ENCODE results near the gene HSPB2. TPM values are rescaled to one million over a fixed set of nuclear protein-coding genes. Genes with fewer than 3 reads are reported as not detected.

HSPB2 gene
- total RNA-seq, 4 donors from 2014 or later, result 0.78 to 5.5 (median 3.0) TPM

DNA sequence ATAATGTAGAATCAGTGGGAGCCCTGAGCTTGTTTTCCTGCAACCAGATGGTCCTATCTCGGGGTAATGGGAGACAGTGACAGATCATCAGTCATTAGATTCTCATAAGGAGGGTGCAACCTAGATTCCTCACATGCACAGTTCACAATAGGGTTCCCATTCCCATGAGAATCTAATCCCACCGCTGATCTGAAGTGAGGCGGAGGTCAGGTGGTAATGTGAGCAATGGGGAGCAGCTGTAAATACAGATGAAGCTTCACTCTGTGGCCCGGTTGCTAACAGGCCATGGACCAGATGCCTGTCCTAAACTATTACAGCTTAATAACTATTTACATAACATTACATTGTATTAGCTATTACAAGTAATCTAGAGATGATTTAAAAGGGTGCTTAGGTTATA, 41.6 kb downstream of the HSPB2 start:
- TF ChIP-seq, protein P1, sequence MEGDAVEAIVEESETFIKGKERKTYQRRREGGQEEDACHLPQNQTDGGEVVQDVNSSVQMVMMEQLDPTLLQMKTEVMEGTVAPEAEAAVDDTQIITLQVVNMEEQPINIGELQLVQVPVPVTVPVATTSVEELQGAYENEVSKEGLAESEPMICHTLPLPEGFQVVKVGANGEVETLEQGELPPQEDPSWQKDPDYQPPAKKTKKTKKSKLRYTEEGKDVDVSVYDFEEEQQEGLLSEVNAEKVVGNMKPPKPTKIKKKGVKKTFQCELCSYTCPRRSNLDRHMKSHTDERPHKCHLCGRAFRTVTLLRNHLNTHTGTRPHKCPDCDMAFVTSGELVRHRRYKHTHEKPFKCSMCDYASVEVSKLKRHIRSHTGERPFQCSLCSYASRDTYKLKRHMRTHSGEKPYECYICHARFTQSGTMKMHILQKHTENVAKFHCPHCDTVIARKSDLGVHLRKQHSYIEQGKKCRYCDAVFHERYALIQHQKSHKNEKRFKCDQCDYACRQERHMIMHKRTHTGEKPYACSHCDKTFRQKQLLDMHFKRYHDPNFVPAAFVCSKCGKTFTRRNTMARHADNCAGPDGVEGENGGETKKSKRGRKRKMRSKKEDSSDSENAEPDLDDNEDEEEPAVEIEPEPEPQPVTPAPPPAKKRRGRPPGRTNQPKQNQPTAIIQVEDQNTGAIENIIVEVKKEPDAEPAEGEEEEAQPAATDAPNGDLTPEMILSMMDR (IDR thresholded peaks at IDR 0.05), result no peak
- TF ChIP-seq POLR2A (IDR thresholded peaks at IDR 0.05), result no peak
- TF ChIP-seq EP300 (IDR thresholded peaks at IDR 0.05), result no peak
- TF ChIP-seq POLR2AphosphoS5 (IDR thresholded peaks at IDR 0.05), result no peak
- WGBS, 2 donors (ENCODE audit: low coverage in 1 of 2), result 89 to 94% methylated on average over 3 of the region's 4 CpGs
- Histone ChIP-seq H3K4me3 (no peak overlapping the region), H3K27ac (no peak overlapping the region), H3K9me3 (no peaks in the 10 kb centered on the region), H3K4me1 (no peaks in the 10 kb centered on the region), H3K27me3 (no peaks in the 10 kb centered on the region), H3K36me3 (peaks cover 0 to 4% of the 10 kb centered on the region in 2 donors)
- ATAC-seq, result no peak

DNA sequence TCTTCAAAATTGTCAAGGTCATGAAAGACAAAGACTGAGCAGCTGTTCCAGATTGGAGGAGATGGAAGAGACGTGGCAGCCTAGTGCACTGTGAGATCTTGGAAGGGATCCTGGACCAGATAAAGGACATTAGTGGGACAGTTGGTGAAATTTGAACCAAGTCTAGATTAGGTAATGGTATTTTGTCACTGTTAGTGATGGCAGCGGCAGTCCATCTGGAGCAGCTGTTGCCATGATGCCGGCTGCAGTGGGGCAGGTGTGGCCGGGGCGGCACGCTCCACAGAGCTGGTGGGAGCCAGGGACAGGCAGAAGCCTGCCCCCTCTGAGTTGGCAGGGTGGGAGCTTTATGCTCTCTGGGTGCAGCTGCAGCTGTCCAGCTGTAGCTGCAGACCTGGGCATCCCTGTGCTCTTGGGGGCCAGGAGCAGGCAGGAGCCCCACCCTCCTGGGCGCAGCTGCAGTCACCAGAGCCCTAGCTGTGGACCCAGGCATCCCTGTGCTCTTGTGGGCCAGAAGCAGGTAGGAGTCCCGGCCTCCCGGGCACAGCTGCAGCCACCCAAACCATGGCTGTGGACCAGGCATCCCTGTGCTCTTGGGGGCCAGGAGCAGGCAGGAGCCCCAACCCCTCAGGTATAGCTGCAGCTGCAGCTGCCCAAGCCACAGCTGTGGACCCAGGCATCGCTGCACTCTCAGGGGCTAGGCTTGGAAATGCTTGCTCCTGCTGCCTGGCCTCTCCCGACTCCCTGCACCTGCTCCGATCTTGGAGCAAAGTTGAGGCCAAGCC, 45.3 kb downstream of the HSPB2 start:
- TF ChIP-seq, protein P1 (IDR thresholded peaks at IDR 0.05), result no peak
- no peak for TF ChIP-seq EP300 (IDR thresholded peaks at IDR 0.05)
- no peak for ATAC-seq
- H3K27ac ChIP-seq, result no peak overlapping the region
- no peaks in the 10 kb centered on the region for H3K9me3 ChIP-seq
- no peaks in the 10 kb centered on the region for H3K4me1 ChIP-seq
- H3K36me3 ChIP-seq, result peaks cover 0 to 6% of the 10 kb centered on the region in 2 donors
- 90 to 100% methylated on average over 1 to 2 of the region's 12 CpGs for WGBS, 2 donors (ENCODE audit: low coverage in 1 of 2)
- H3K4me3 ChIP-seq, result no peak overlapping the region
- H3K27me3 ChIP-seq, result no peaks in the 10 kb centered on the region

DNA sequence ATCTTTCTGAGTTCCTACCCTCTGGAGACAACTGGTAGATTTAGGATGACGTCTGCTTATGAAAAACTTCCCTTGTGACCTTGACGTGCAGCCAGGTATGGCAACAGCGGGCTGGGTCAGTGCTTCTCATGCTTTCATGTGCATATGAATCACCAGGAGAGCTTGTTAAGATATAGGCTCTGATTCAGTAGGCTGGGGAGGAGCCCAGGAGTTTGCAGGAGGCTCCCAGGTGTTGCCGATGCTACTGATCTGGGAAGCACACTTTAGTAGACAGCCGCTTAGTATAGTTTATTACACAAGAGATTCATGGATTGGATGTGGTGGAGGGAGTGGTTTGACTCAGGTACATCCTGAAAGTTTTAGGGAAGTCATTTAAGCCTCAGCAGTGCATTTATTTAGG, 48.4 kb downstream of the HSPB2 start:
- Histone ChIP-seq H3K4me3 (no peak overlapping the region), H3K9me3 (no peaks in the 10 kb centered on the region), H3K4me1 (no peaks in the 10 kb centered on the region), H3K36me3 (peaks cover 0 to 6% of the 10 kb centered on the region in 2 donors), H3K27me3 (no peaks in the 10 kb centered on the region), H3K27ac (no peak overlapping the region)
- TF ChIP-seq POLR2AphosphoS5 (IDR thresholded peaks at IDR 0.05) (no peak), EP300 (IDR thresholded peaks at IDR 0.05) (no peak), POLR2A (IDR thresholded peaks at IDR 0.05) (no peak)
- TF ChIP-seq, protein P1 (IDR thresholded peaks at IDR 0.05), result no peak
- 78 to 83% methylated on average over 2 to 3 of the region's 5 CpGs for WGBS, 2 donors (ENCODE audit: low coverage in 1 of 2)
- no peak for ATAC-seq

DNA sequence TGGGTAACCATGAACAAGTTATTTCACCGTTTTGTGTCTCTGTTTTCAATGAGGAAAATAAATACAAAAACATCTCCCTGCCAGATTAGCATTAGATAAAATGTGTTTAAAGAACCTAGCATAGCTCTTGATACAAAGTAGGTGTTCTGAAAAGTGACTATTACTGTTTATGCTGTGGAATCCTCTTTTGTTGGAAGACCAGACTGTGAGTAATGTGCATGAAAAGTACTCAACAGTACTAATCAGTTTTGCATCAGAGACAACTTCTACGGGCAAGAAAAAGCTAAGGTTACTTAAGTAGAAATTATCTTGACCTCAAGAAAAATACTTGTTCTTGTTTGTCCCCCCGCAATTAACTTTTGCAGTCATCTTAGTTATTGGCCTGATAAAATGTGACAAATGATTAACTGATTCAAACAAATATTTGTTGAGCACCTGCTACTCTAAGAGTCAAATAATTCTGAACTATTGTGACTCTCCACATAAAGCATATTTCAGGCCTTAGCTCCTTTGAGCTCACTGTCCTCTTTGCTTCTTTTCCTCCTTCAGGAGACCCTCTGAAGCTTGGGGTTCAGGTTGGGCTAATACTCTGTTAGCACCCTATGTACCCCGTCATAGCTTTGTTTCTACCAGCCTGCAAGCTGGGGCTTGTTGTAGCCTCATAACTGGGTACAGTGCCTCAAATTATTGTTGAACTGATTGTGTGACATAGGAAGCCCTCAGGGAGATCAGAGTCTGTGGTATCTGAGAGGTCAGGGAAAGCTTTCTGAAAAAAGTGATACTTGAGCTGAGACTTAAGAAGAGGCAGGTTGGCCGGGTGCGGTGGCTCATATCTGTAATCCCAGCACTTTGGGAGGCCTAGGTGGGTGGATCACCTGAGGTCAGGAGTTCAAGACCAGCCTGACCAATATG, 49.1 kb downstream of the HSPB2 start:
- H3K4me3 ChIP-seq, result no peak overlapping the region
- H3K36me3 ChIP-seq, result peaks cover 0 to 6% of the 10 kb centered on the region in 2 donors
- H3K27me3 ChIP-seq, result no peaks in the 10 kb centered on the region

More for the DNA sequence above, 49.1 kb downstream of the HSPB2 start:
- Histone ChIP-seq H3K9me3 (no peaks in the 10 kb centered on the region), H3K4me1 (no peaks in the 10 kb centered on the region), H3K27ac (no peak overlapping the region)
- 64 to 71% methylated on average over 3 to 4 of the region's 6 CpGs for WGBS, 2 donors (ENCODE audit: low coverage in 1 of 2)
- TF ChIP-seq EP300 (IDR thresholded peaks at IDR 0.05) (no peak), POLR2A (IDR thresholded peaks at IDR 0.05) (no peak), POLR2AphosphoS5 (IDR thresholded peaks at IDR 0.05) (no peak)
- TF ChIP-seq, protein P1 (IDR thresholded peaks at IDR 0.05), result no peak
- ATAC-seq, result no peak

Small RNAs within 50 kb of the gene (small RNA-seq; reads per million reads assigned to genes)
- gene C11orf52 (0 reads per million in 4 donors), gene GNG5P3 (0 reads per million in 4 donors), gene RNA5SP351 (0 reads per million in 4 donors), gene RPL37AP8 (0 to 0.82 (median 0.12) reads per million in 4 donors)

Other genes starting within 250 kb of the HSPB2 start
- gene PPP2R1B, start 146.3 kb upstream of the HSPB2 start, total RNA-seq, result 10 to 100 TPM; 11.1 to 21.9 (median 20.5) TPM
- gene ALG9, start 41.2 kb upstream of the HSPB2 start, total RNA-seq, result 10 to 100 TPM; 26.7 to 33.9 (median 31.1) TPM
- 1 to 10 TPM in 2 of 4 donors, under 1 TPM in 2; 0.16 to 1.1 (median 0.99) TPM for gene FDXACB1, start 33.6 kb upstream of the HSPB2 start, total RNA-seq
- gene CFAP68, start 33.2 kb upstream of the HSPB2 start, total RNA-seq, result 10 to 100 TPM; 11.7 to 19.3 (median 17.5) TPM
- gene CRYAB, start 964 bp upstream of the HSPB2 start, total RNA-seq, result 100 to 1,000 TPM; 254 to 440 (median 294) TPM
- gene C11orf52, start 6.2 kb downstream of the HSPB2 start, total RNA-seq, result 1 to 10 TPM in 3 of 4 donors, not detected in 1; 2.4 to 3.3 (median 3.1) TPM
- 100 to 1,000 TPM; 125 to 164 (median 153) TPM for gene DIXDC1, start 24.6 kb downstream of the HSPB2 start, total RNA-seq
- gene DLAT, start 112.7 kb downstream of the HSPB2 start, total RNA-seq, result 10 to 100 TPM; 18.2 to 38.6 (median 32.1) TPM
- gene PIH1D2, start 161.3 kb downstream of the HSPB2 start, total RNA-seq, result 1 to 10 TPM; 1.8 to 4.2 (median 3.2) TPM
- 10 to 100 TPM; 14.4 to 21.5 (median 16.4) TPM for gene NKAPD1, start 161.6 kb downstream of the HSPB2 start, total RNA-seq
- 10 to 100 TPM; 19.2 to 37.6 (median 24.8) TPM for gene TIMM8B, start 174.0 kb downstream of the HSPB2 start, total RNA-seq
- gene SDHD, start 174.1 kb downstream of the HSPB2 start, total RNA-seq, result 100 to 1,000 TPM; 102 to 120 (median 113) TPM

All from gastroesophageal sphincter (tissue), 4 donors.